Fibroblast of pulmonary artery (primary cell): ENCODE data around the gene KCTD3.

Experiments
- DNase-seq: peaks from one replicate; pipeline ENCODE4 v3.0.0-alpha.2; 2010; ENCODE audit warnings: low read depth
- H3K4me3 ChIP-seq: replicated peaks from 2 replicates; pipeline ENCODE4 v1.5.1; 2011; ENCODE audit warnings: low read depth, mild to moderate bottlenecking, control low read depth, low read length, moderate library complexity
- TF ChIP-seq, protein P1 (sequence below): IDR thresholded peaks from 2 replicates; pipeline ENCODE4 v1.5.1; 2011; ENCODE audit warnings: mild to moderate bottlenecking, control low read depth, low read length, inconsistent platforms; ENCODE audit errors: missing control alignments

The KCTD3 gene

DNA sequence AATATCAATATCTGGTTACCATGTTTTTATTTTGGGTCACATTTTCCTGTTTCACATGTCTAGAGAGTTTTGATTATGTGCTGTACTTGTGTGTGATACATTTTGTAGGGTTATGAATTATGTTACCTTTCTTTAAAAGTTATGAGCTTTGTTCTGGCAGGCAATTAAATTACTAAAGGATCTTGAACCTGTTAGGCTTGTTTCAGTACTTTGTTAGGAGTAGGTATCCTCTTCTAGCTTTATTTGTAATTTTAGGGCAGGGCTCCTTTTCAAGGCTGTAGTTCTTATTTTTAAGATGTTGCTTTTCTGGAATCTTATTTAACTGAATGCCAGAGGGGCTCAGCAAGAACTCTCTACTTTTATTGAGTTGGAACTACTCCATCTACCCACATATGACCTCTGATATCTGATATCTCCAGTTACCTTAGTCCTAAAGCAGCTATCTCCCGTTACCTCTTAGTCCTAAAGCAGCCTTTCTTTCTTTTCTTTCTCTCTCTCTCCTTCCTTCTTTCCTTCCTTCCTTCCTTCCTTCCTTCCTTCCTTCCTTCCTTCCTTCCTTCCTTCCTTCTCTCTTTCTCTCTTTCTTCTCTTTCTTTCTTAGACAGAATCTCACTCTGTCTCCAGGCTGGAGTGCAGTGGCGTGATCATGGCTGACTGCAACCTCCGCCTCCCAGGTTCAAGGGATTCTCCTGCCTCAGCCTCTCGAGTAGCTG lies 23.8 kb downstream of the KCTD3 start:
- no peak for DNase-seq
- TF ChIP-seq, protein P1, sequence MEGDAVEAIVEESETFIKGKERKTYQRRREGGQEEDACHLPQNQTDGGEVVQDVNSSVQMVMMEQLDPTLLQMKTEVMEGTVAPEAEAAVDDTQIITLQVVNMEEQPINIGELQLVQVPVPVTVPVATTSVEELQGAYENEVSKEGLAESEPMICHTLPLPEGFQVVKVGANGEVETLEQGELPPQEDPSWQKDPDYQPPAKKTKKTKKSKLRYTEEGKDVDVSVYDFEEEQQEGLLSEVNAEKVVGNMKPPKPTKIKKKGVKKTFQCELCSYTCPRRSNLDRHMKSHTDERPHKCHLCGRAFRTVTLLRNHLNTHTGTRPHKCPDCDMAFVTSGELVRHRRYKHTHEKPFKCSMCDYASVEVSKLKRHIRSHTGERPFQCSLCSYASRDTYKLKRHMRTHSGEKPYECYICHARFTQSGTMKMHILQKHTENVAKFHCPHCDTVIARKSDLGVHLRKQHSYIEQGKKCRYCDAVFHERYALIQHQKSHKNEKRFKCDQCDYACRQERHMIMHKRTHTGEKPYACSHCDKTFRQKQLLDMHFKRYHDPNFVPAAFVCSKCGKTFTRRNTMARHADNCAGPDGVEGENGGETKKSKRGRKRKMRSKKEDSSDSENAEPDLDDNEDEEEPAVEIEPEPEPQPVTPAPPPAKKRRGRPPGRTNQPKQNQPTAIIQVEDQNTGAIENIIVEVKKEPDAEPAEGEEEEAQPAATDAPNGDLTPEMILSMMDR: no peak
- no peak overlapping the region for H3K4me3 ChIP-seq

DNA sequence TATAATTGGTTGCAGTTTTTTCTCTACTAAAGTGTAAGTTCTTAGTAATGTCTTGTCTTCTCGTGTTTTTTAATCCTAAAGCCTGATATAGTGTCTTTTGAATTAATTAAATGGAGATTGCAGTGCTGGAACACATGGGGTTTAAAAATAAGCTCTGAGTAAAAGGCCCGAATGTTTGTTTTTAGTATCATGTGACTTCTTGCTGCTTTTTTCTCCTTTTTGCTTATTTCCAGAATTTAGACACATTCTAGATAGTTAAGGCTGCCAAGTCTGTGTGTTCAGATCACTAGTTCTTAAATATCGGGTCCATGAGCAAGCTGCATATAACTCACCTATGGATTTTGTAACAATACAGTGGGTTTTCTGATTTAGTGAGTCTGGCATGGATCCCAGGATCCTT lies 27.5 kb downstream of the KCTD3 start:
- TF ChIP-seq, protein P1: no peak
- DNase-seq: no peak

DNA sequence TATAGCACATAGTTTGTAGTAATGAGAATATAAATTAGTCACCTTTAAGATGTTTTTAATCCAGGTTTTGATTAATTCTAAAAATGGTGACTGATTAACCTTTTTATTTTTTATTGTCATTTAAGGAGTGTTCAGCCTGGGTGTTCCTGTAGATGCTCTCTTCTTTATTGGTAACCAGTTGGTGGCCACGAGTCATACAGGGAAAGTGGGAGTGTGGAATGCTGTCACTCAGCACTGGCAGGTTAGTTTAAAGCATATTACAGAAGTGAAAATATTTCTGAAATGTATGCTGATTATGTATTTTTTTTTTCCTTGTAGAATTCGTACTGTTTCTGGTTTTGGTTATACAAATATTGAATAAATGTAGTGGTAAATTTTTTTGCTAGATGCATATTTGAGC lies 28.1 kb downstream of the KCTD3 start:
- no peak overlapping the region for H3K4me3 ChIP-seq
- DNase-seq: no peak
- TF ChIP-seq, protein P1: no peak

More for the DNA sequence above, 27.5 kb downstream of the KCTD3 start:
- no peak overlapping the region for H3K4me3 ChIP-seq

DNA sequence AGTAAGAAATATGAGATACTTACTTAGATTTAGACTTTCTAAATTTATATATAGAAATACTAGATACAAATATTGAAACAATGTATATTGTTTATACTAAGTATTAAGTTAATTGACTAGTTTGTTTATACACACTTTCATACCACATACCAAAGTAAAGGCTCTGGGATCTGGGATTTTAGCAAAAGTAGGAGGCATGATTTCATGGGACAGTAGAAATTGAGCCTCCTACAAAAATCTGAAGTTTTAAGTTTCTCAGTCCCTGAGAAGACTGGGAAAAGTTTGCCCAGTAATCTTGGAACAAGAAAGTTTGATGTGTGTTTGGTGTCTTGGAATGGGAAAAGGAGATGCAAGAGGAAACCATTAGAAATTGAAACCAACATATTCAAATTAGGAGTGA lies 30.9 kb downstream of the KCTD3 start:
- H3K4me3 ChIP-seq: no peak overlapping the region
- no peak for DNase-seq
- TF ChIP-seq, protein P1: no peak

DNA sequence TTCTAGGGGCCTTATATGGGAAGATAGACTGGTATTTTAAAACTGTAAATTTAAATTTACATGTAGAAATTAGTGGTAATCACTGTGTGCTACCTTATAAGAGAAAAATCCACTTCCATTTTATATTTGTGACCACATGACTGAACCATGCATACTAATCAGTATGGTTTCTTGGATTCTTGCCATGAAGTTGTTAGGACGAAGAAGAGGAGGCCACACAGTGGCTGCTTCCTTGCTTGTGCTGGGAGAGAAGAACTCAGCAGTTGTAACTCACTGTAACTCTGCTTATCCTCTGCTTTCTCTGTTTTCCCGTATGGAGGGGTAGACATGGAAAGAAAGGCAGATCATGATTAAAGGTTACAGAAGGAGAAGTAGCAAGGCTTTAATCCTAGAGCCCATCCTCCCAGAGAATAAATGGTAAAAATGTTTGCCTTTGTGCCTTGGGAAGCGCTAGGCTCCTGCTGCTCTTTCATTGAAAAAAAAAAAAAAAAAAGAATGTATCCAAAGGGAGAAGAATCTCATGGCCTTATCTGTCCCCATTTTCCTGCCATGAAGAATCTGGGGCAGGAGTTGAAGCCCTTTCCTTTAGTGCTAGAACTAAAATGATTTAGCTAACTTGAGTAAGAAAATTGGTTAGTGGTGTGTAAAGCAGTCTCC lies 32.4 kb downstream of the KCTD3 start:
- H3K4me3 ChIP-seq: no peak overlapping the region
- peak; percentile 61 for DNase-seq
- TF ChIP-seq, protein P1: no peak

DNA sequence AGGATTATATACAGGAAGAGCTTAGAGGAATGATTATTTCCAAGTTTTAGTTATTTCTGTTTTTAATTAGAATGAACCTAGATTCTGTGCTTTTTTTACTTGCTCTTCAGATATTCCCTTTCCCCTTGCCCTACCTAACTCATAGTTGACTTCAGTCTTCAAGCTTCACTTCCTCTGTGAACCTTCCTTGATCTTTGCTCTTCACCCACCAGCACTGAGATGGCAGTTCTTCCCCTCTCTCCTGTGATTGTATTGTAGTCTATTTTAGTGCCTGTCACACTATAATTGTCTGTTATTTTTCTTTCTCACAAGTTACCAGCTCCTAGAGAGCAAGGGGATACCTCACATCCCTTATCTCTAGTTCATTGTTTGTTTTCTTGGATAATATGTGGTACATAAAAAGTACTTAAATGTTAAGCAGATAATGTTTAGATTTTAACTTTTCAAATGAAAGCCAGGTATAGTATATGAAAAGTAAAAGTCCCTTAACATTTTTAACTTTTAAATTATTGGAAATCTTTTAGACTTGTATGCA lies 33.2 kb downstream of the KCTD3 start:
- no peak overlapping the region for H3K4me3 ChIP-seq
- TF ChIP-seq, protein P1: no peak
- no peak for DNase-seq
